Thymus (tissue), 11 donors: ENCODE results near the gene CFAP299. TPM values are rescaled to one million over a fixed set of nuclear protein-coding genes. Genes with fewer than 3 reads are reported as not detected.

Source experiments
- DNase-seq, 9 donors: peaks; one replicate each; pipeline ENCODE4 v3.0.0-alpha.2; 2013; ENCODE audit warnings: low spot score in 9 of 9, low read depth in 6 of 9, missing footprints in 1 of 9
- H3K27ac ChIP-seq, 2 donors: one replicate each; pipeline ENCODE4 v1.5.1; 2013; ENCODE audit warnings: control low read depth in 1 of 2, low read depth in 1 of 2, low read length in 1 of 2, mild to moderate bottlenecking in 1 of 2, moderate library complexity in 1 of 2
- H3K27me3 ChIP-seq, 2 donors: one replicate each; pipeline ENCODE4 v1.5.1; 2013; ENCODE audit warnings: low read length in 1 of 2; ENCODE audit not compliant: control insufficient read depth in 2 of 2, insufficient read depth in 1 of 2
- H3K36me3 ChIP-seq, 2 donors: one replicate each; pipeline ENCODE4 v1.5.1; 2013; ENCODE audit warnings: low read length in 1 of 2, mild to moderate bottlenecking in 1 of 2, moderate library complexity in 1 of 2; ENCODE audit not compliant: control insufficient read depth in 2 of 2, insufficient read depth in 2 of 2
- H3K4me1 ChIP-seq, 2 donors: one replicate each; pipeline ENCODE4 v1.5.1; 2013; ENCODE audit warnings: low read length in 2 of 2; ENCODE audit not compliant: control insufficient read depth in 2 of 2, insufficient read depth in 2 of 2
- H3K4me3 ChIP-seq, 2 donors: one replicate each; pipeline ENCODE4 v1.5.1; 2013; ENCODE audit warnings: low read length in 2 of 2, control low read depth in 1 of 2, mild to moderate bottlenecking in 1 of 2
- H3K9me3 ChIP-seq, 2 donors: one replicate each; pipeline ENCODE4 v1.5.1; 2013; ENCODE audit warnings: low read length in 1 of 2, mild to moderate bottlenecking in 1 of 2; ENCODE audit not compliant: control insufficient read depth in 2 of 2, insufficient read depth in 1 of 2
- WGBS: extraction: QIAGEN DNeasy Blood & Tissue Kit; methylation state at CpG from one replicate; pipeline ENCODE4 v1.1.7; 2013; 5-methylcytosine and 5-hydroxymethylcytosine counted together
- polyA plus RNA-seq: library from polyadenylated mRNA; stranded (reverse); fragments of 200-250 nt; gene quantifications from one replicate; pipeline ENCODE4 v1.2.3, GENCODE V29; 2013
- total RNA-seq: library from RNA; stranded (reverse); fragments of 120-200 nt; gene quantifications from one replicate; pipeline ENCODE4 v1.2.4, GENCODE V29; 2013
- donor health status: healthy.

The CFAP299 gene
- total and polyA plus RNA-seq, 2 donors, result 0.18 to 1.0 TPM

DNA sequence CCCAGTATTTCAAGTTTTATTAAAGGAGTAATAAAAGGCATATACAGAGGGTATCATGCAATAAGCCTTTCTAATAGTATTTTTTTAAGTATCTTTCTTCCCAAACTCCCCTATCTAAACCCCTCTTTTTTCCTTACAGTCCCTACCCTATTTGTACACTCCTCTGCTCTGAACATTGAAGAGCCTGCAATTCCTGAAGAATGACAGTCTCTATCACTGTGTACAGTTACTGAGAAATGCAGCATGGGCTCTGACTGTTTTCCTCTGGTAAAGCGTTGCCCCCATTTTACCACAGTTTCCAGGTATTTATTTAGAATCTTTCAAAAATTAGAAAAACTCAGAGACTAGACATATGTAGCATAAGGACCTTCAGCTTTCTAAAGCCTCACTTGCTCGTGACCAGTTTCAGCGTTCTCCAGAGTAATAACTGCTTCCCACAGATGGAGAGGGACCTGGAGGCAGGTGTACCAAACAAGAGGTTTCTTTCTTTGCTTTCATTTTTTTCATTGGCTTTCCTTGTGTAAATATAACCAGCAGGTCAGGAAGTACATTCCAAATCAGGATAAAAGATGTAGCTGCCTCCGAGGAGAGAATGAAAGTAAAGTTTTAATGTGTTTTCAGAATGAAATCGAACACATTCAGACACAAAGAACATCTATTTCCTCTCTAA lies 230.8 kb downstream of the CFAP299 start:
- DNase-seq, result no peak

GRCh38 chr4:80568891-80569290 lies 233.4 kb downstream of the CFAP299 start:
- WGBS, result 86% methylated on average over 1 of the region's 1 CpG

More for the DNA sequence above, 230.8 kb downstream of the CFAP299 start:
- no peaks in the 10 kb centered on the region for H3K27me3 ChIP-seq
- 90% methylated on average over 5 of the region's 5 CpGs for WGBS
- no peaks in the 10 kb centered on the region for H3K36me3 ChIP-seq
- no peaks in the 10 kb centered on the region for H3K9me3 ChIP-seq
- H3K4me1 ChIP-seq, result no peaks in the 10 kb centered on the region
- no peak overlapping the region for H3K27ac ChIP-seq
- no peak overlapping the region for H3K4me3 ChIP-seq

DNA sequence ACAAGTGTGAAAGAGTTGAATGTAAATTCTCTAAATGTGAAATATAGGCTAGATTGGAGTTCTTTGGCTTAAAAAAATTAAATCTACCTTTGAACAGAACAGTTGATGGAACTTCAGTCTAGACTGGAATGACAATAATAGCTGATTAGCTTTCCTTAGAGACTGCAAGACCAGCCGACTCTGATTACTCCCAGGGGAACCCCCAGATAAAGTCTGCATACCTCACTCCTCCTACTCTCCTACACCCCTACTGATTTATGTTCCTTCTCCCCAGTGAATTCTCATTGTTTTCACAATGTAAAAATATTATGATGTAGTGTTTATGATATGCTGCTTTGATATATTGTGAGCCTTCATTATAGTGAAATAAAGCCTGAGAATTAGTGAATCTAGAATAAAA lies 241.3 kb downstream of the CFAP299 start:
- Histone ChIP-seq H3K27me3 (no peaks in the 10 kb centered on the region), H3K4me3 (no peak overlapping the region), H3K27ac (no peak overlapping the region), H3K9me3 (no peaks in the 10 kb centered on the region), H3K36me3 (no peaks in the 10 kb centered on the region), H3K4me1 (no peaks in the 10 kb centered on the region)
- DNase-seq, result no peak
- WGBS, result 93% methylated on average over 1 of the region's 1 CpG

More at GRCh38 chr4:80568891-80569290, 233.4 kb downstream of the CFAP299 start:
- H3K4me1 ChIP-seq, result no peaks in the 10 kb centered on the region
- no peak for DNase-seq
- no peak overlapping the region for H3K4me3 ChIP-seq
- H3K27ac ChIP-seq, result no peak overlapping the region
- H3K27me3 ChIP-seq, result no peaks in the 10 kb centered on the region
- no peaks in the 10 kb centered on the region for H3K36me3 ChIP-seq
- H3K9me3 ChIP-seq, result no peaks in the 10 kb centered on the region

DNA sequence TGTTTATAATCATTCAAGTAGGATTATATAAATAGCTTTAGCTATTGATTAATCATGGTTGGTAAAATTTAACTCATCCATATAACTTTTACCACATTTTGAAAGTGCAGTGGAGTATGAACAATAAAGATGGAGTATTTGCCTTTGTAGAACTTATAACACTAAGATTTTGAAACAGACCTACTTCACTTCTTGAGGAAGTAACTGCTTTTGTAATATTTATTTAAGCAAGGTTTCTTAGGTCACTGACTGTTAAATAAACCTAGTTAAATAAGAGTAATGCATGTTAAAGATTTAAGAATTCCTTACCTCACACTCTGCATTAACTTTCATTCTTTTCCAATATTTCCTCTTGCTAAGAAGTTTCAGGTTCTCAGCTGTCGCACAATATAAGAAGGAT lies 242.5 kb downstream of the CFAP299 start:
- H3K27ac ChIP-seq, result no peak overlapping the region
- H3K4me3 ChIP-seq, result no peak overlapping the region
- no peaks in the 10 kb centered on the region for H3K4me1 ChIP-seq
- H3K36me3 ChIP-seq, result no peaks in the 10 kb centered on the region
- no peaks in the 10 kb centered on the region for H3K9me3 ChIP-seq
- WGBS, result 97% methylated on average over 1 of the region's 1 CpG
- no peak for DNase-seq
- H3K27me3 ChIP-seq, result no peaks in the 10 kb centered on the region

DNA sequence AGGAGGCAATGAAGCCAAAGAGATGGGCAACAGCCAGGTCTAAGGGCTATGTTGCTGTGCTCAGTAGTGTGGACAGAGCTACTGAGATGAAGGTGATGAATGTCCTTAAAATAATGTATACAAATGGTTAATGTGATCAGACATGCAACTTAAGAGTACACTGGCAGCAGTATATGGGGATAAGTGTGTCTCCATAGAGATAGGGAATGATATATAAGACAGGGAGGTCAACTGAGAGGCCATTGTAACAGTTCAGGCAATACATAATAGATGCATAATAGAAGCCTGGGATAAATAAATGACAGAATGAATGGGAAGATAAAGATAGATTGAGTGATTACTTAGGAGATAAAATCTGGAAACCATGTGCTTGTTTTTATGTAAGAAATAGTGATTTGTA lies 250.0 kb downstream of the CFAP299 start:
- no peaks in the 10 kb centered on the region for H3K27me3 ChIP-seq
- no peak overlapping the region for H3K27ac ChIP-seq
- no peaks in the 10 kb centered on the region for H3K36me3 ChIP-seq
- H3K9me3 ChIP-seq, result no peaks in the 10 kb centered on the region
- DNase-seq, result no peak
- no peaks in the 10 kb centered on the region for H3K4me1 ChIP-seq
- no peak overlapping the region for H3K4me3 ChIP-seq

DNA sequence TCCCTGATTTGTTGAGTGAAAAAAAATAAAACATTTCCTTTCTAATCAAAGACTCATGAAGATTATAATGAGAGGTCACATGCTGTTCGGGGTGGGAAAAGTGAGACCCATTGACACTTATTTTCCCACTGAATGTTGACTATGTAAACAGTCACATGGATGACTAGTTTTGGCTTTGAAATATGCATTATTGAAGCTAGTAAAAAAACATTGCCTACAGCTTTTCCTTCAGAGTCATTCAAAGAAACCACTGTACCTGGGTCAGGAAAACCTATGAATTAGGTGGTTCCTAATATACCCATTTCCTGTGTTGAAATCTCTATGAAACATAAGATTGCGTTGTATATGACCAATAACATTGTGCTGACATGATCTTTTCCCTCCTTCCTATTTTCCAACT lies 251.2 kb downstream of the CFAP299 start:
- Histone ChIP-seq H3K27me3 (no peaks in the 10 kb centered on the region), H3K4me3 (no peak overlapping the region), H3K36me3 (no peaks in the 10 kb centered on the region), H3K9me3 (no peaks in the 10 kb centered on the region), H3K27ac (no peak overlapping the region), H3K4me1 (no peaks in the 10 kb centered on the region)
- 92% methylated on average over 2 of the region's 2 CpGs for WGBS
- DNase-seq, result no peak

DNA sequence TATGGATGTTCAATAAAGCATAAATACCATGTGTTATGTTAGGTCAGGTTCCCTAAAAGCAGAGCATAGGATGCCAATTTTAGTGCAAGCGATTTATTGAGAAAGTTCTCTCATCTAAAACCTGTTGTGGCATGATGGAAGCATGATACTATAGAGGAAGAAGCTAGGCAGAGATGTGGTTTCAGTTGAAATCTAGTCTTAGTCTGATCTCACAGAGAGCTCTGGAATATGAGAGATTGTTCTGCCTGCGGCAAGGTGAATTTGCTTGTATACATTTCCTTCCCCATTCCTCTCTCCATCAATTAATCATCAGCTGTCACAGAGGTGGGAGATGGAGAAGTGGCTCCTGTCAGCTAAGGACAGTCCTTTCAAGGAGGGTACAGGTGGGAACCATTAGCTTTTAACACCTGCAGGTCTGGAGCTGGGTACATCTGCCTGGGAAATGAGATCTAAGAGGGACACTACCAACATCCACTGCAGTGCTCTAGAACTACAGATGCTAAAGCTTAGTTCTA lies 252.4 kb downstream of the CFAP299 start:
- Histone ChIP-seq H3K9me3 (no peaks in the 10 kb centered on the region), H3K4me1 (no peaks in the 10 kb centered on the region), H3K4me3 (no peak overlapping the region), H3K36me3 (no peaks in the 10 kb centered on the region), H3K27ac (no peak overlapping the region), H3K27me3 (no peaks in the 10 kb centered on the region)
- 10% methylated on average over 2 of the region's 2 CpGs for WGBS
- peak in 1 of 9 donors; percentile 7 for DNase-seq

GRCh38 chr4:80592950-80593349 lies 257.4 kb downstream of the CFAP299 start:
- no peaks in the 10 kb centered on the region for H3K27me3 ChIP-seq
- H3K27ac ChIP-seq, result no peak overlapping the region
- no peaks in the 10 kb centered on the region for H3K36me3 ChIP-seq
- H3K4me1 ChIP-seq, result no peaks in the 10 kb centered on the region
- 68% methylated on average over 2 of the region's 2 CpGs for WGBS
- no peak overlapping the region for H3K4me3 ChIP-seq
- no peak for DNase-seq
- H3K9me3 ChIP-seq, result no peaks in the 10 kb centered on the region

DNA sequence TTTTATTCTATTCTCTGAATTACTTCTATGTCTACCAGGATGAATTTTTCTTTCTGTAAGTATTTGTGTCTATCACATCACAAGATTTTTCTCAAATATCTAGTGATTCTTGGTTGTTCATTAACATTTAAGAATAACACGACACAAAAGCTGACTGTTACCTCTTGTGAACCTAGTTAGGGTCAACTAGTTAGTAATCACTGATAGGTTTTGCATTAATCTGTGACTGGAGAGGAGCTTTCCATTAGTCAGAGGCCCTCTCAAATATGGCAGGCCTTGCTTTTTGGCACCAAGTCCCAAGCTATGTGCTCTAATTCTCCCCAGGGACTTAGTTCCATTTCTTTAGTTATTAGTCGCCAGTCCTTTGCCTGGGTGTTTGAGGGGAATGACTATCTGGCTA lies 259.2 kb downstream of the CFAP299 start:
- no peaks in the 10 kb centered on the region for H3K4me1 ChIP-seq
- H3K36me3 ChIP-seq, result no peaks in the 10 kb centered on the region
- no peak for DNase-seq
- WGBS, result 92% methylated on average over 2 of the region's 2 CpGs
- H3K4me3 ChIP-seq, result no peak overlapping the region
- no peaks in the 10 kb centered on the region for H3K9me3 ChIP-seq
- H3K27ac ChIP-seq, result no peak overlapping the region
- H3K27me3 ChIP-seq, result no peaks in the 10 kb centered on the region
